Sigmoid colon (tissue), 4 donors: ENCODE data around the gene TEX55.
"Not testable (repeated sequence)": the region's sequence is repeated elsewhere in the genome, so short reads cannot be mapped to it uniquely, and the experiment has no call there.

Source experiments
- EP300 ChIP-seq, 4 donors: sonication (generic); formaldehyde crosslinking; IDR thresholded peaks; one replicate each; pipeline ENCODE4 v1.6.1; 2017; ENCODE audit warnings: antibody characterized with exemption in 4 of 4
- POLR2A ChIP-seq, 2 donors: fragments of 450-650 bp; IDR thresholded peaks; one replicate each; pipeline ENCODE4 v1.6.1; 2016; ENCODE audit warnings: antibody characterized with exemption in 2 of 2, mild to moderate bottlenecking in 2 of 2, moderate library complexity in 2 of 2
- POLR2AphosphoS5 ChIP-seq, 4 donors: sonication (generic); formaldehyde crosslinking; IDR thresholded peaks; one replicate each; pipeline ENCODE4 v1.6.1; 2017; ENCODE audit warnings: antibody characterized with exemption in 4 of 4
- TF ChIP-seq, protein P1 (sequence below), 4 experiments: fragments of 450-650 bp in 3 of 4; fragments of 200-600 bp in 1 of 4; IDR thresholded peaks; one replicate each; pipeline ENCODE4 v1.5.1; 2016 to 2019; ENCODE audit warnings: antibody characterized with exemption in 4 of 4, mild to moderate bottlenecking in 3 of 4, moderate library complexity in 2 of 4

DNA sequence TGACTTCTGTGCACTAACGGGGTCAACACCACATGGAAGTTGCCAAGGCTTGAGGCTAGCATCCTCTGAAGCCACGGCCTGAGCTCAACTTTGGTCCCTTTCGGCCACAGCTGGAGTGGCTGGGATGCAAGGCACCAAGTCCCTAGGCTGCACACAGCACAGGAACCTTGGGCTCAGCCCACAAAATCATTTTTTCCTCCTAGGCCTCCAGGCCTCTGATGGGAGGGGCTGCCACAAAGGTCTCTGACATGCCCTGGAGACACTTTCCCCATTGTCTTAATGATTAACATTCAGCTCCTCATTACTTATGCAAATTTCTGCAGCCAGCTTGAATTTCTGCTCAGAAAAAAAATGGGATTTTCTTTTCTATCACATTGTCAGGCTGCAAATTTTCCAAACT, 27.6 kb upstream of the TEX55 start:
- not testable (repeated sequence) for TF ChIP-seq POLR2AphosphoS5, POLR2A, EP300 (IDR thresholded peaks at IDR 0.05)
- TF ChIP-seq, protein P1, sequence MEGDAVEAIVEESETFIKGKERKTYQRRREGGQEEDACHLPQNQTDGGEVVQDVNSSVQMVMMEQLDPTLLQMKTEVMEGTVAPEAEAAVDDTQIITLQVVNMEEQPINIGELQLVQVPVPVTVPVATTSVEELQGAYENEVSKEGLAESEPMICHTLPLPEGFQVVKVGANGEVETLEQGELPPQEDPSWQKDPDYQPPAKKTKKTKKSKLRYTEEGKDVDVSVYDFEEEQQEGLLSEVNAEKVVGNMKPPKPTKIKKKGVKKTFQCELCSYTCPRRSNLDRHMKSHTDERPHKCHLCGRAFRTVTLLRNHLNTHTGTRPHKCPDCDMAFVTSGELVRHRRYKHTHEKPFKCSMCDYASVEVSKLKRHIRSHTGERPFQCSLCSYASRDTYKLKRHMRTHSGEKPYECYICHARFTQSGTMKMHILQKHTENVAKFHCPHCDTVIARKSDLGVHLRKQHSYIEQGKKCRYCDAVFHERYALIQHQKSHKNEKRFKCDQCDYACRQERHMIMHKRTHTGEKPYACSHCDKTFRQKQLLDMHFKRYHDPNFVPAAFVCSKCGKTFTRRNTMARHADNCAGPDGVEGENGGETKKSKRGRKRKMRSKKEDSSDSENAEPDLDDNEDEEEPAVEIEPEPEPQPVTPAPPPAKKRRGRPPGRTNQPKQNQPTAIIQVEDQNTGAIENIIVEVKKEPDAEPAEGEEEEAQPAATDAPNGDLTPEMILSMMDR (IDR thresholded peaks at IDR 0.05), result not testable (repeated sequence)
